ENCODE measurements around the gene DLGAP1.

Gene DLGAP1

GRCh38 chr18:3967359-3968180 is 487.5 kb downstream of the DLGAP1 start:
- no peak for DNase-seq (ENCODE audit: low read depth in 1 of 2, low spot score in 1 of 2)
- TF ChIP-seq JUND (IDR thresholded peaks at IDR 0.05; ENCODE audit: low read depth), result no peak
- in situ Hi-C loops (cut with HindIII; ENCODE audit: low pct_unique_long_range_greater_than_20kb, low sequenced_read_pairs), result no loop called here

- TF ChIP-seq JUND (IDR thresholded peaks at IDR 0.05; ENCODE audit: low read depth), result no peak
- DNase-seq (ENCODE audit: low read depth in 1 of 2, low spot score in 1 of 2), result no peak
- in situ Hi-C loops (cut with HindIII; ENCODE audit: low pct_unique_long_range_greater_than_20kb, low sequenced_read_pairs), result no loop called here
Measured at GRCh38 chr18:3966642-3967358, 488.3 kb downstream of the DLGAP1 start.

DNA sequence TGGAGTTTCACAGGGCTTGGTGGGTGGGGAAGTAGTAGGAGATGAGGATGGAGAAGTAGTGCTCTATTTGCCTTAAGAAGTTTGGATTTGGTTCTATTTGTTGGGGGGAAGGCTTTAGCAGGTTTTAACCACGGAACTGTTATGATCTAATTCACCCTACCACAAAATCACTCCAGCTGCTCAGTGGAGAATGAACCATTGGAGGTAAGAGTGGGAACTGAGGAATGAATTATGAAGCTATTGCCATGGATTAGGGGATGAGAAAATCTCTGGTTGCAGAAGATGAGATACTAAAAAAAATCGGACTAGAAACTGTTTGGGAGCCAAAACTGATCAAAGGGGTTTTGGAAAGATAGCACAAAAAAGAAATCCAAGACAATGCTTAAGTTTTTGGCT is 488.9 kb downstream of the DLGAP1 start:
- in situ Hi-C loops (cut with HindIII; ENCODE audit: low pct_unique_long_range_greater_than_20kb, low sequenced_read_pairs), result no loop called here
- no peak for TF ChIP-seq JUND (IDR thresholded peaks at IDR 0.05; ENCODE audit: low read depth)
- DNase-seq (ENCODE audit: low read depth in 1 of 2, low spot score in 1 of 2), result no peak

DNA sequence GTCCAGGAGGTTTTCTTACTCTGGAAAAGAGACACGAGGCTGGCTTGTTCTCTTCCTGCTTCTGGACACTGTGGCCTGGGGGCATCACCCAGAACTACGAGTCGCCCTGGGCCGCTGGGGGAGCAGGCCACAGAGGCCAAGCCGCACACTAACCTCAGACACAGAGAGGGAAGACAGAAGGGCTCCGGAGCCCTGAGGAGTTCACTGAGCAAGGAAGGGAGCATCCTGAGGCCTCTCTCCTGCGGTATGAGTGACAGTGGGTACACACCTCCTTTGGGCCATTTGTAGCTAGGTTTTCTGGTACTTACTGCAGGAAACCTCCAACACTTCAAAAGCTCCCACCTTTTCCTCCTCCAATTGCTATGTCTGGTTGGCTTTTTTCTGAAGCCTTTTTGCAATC is 494.1 kb downstream of the DLGAP1 start:
- no peak for DNase-seq (ENCODE audit: low read depth in 1 of 2, low spot score in 1 of 2)
- no peak for TF ChIP-seq JUND (IDR thresholded peaks at IDR 0.05; ENCODE audit: low read depth)
- in situ Hi-C loops (cut with HindIII; ENCODE audit: low pct_unique_long_range_greater_than_20kb, low sequenced_read_pairs), result no loop called here

DNA sequence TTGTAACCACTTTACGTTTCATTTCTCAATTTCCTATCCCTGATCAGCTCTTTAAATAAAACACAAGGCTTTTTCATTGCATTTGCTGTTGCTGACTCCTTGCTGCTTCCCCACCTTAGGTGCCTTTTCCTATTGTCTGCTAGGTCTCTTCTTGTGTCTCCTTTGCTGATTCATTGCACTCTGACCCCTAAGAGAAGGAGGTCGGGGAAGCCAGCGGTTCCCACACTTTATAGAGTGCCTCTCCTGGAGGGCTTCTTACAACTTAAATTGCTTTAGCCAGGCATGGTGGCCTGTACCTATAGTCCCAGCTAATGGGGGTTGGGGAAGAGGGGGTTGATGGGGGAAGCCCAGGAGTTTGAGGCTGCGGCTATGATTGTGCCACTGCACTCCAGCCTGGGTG is 495.0 kb downstream of the DLGAP1 start:
- in situ Hi-C loops (cut with HindIII; ENCODE audit: low pct_unique_long_range_greater_than_20kb, low sequenced_read_pairs), result no loop called here
- TF ChIP-seq JUND (IDR thresholded peaks at IDR 0.05; ENCODE audit: low read depth), result no peak
- no peak for DNase-seq (ENCODE audit: low read depth in 1 of 2, low spot score in 1 of 2)

DNA sequence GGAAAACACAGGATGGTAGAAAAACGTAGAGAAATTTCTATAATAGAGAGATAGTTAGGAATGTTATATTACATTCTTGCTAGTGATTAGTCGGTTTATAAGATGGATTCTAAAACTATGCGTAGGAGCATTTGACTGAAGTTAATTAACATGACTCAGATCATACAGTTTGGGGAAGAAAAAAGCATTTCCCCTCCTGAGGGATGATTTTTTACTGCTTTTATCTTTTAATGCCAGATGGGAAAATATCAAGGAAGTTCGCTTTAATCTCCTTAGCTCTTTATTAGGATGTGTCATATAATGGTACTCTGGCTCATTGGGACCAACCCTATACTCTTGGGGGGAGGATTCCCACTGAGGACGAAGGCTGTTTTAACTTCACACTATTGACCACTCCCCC is 503.1 kb downstream of the DLGAP1 start:
- in situ Hi-C loops (cut with HindIII; ENCODE audit: low pct_unique_long_range_greater_than_20kb, low sequenced_read_pairs), result no loop called here

GRCh38 chr18:3950668-3951404 is 504.3 kb downstream of the DLGAP1 start:
- no peak for TF ChIP-seq JUND (IDR thresholded peaks at IDR 0.05; ENCODE audit: low read depth)
- in situ Hi-C loops (cut with HindIII; ENCODE audit: low pct_unique_long_range_greater_than_20kb, low sequenced_read_pairs), result no loop called here
- DNase-seq (ENCODE audit: low read depth in 1 of 2, low spot score in 1 of 2), result no peak

More for the DNA sequence above, 503.1 kb downstream of the DLGAP1 start:
- DNase-seq (ENCODE audit: low read depth in 1 of 2, low spot score in 1 of 2), result no peak
- no peak for TF ChIP-seq JUND (IDR thresholded peaks at IDR 0.05; ENCODE audit: low read depth)

DNA sequence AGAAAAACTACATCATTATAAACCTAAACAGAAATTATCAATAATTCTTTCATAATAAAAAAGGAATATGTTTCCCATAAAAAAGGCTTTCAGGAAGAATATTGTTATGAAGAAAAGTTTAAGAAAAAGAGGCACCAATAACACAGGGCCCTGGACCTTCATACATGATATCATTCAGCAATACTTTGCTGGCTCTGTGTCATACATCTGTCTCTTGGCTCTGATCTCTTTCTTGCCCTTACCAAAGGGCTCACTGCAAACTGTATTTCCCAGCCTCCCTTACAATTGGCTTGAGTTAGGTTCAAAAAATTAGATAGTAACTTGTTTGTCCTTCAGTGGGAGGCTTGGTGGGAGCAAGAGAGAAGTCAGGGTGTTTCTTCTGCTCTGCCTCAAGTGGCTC is 506.1 kb downstream of the DLGAP1 start:
- TF ChIP-seq JUND (IDR thresholded peaks at IDR 0.05; ENCODE audit: low read depth), result no peak
- in situ Hi-C loops (cut with HindIII; ENCODE audit: low pct_unique_long_range_greater_than_20kb, low sequenced_read_pairs), result no loop called here
- DNase-seq (ENCODE audit: low read depth in 1 of 2, low spot score in 1 of 2), result no peak

GRCh38 chr18:3947383-3947782 is 507.7 kb downstream of the DLGAP1 start:
- no peak for DNase-seq (ENCODE audit: low read depth in 1 of 2, low spot score in 1 of 2)
- no peak for TF ChIP-seq JUND (IDR thresholded peaks at IDR 0.05; ENCODE audit: low read depth)
- in situ Hi-C loops (cut with HindIII; ENCODE audit: low pct_unique_long_range_greater_than_20kb, low sequenced_read_pairs), result no loop called here

DNA sequence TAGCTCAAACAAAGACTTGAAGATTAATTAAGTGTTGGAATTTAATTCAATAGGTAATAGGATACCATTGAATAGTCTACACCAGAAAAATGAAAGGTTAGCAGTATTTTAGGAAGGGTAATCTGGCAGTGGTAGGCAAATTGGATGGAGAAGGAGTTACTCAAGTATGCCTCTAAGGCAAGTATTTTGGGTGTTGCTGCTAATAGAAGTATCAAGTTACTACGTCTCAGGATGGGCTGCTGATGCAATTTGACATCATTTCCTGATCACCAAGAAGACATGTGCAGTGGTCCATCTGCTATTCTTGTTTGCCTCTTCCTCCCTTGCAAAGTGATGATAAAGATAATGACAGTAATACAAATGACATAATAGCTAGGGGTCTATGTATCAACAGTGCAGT is 519.8 kb downstream of the DLGAP1 start:
- in situ Hi-C loops (cut with HindIII; ENCODE audit: low pct_unique_long_range_greater_than_20kb, low sequenced_read_pairs), result no loop called here
- TF ChIP-seq JUND (IDR thresholded peaks at IDR 0.05; ENCODE audit: low read depth), result no peak
- no peak for DNase-seq (ENCODE audit: low read depth in 1 of 2, low spot score in 1 of 2)

GRCh38 chr18:3932276-3932675 is 522.8 kb downstream of the DLGAP1 start:
- no peak for TF ChIP-seq JUND (IDR thresholded peaks at IDR 0.05; ENCODE audit: low read depth)
- no peak for DNase-seq (ENCODE audit: low read depth in 1 of 2, low spot score in 1 of 2)
- in situ Hi-C loops (cut with HindIII; ENCODE audit: low pct_unique_long_range_greater_than_20kb, low sequenced_read_pairs), result no loop called here

GRCh38 chr18:3931542-3932112 is 523.5 kb downstream of the DLGAP1 start:
- no peak for TF ChIP-seq JUND (IDR thresholded peaks at IDR 0.05; ENCODE audit: low read depth)
- no peak for DNase-seq (ENCODE audit: low read depth in 1 of 2, low spot score in 1 of 2)
- in situ Hi-C loops (cut with HindIII; ENCODE audit: low pct_unique_long_range_greater_than_20kb, low sequenced_read_pairs), result no loop called here

DNA sequence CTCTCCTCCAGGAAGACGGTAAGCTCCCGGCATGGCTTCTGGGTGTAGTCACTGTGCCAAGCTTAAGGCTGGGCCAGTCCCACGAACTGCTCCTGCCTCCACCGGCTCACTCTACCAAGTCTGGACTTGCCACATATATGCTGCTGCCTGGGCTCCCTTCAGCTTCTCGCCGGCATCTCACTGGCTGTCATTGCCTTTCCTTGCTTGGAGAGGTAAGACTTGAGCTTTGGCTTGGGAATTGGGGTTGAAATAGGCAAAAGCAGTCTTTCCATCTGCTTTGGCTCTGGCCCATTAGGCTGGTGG is 524.1 kb downstream of the DLGAP1 start:
- in situ Hi-C loops (cut with HindIII; ENCODE audit: low pct_unique_long_range_greater_than_20kb, low sequenced_read_pairs), result no loop called here
- DNase-seq (ENCODE audit: low read depth in 1 of 2, low spot score in 1 of 2), result no peak
- no peak for TF ChIP-seq JUND (IDR thresholded peaks at IDR 0.05; ENCODE audit: low read depth)

Data from T47D (cell line).